Thyroid gland (tissue), 4 donors: ENCODE data around the gene NADK2. TPM values are rescaled to one million over a fixed set of nuclear protein-coding genes. Genes with fewer than 3 reads are reported as not detected.
A peak's percentile ranks its signal among the peaks of the same experiment; 100 is the strongest.

Experiments
- DNase-seq, 2 donors: peaks; one replicate each; pipeline ENCODE4 v3.0.0-alpha.2; 2019
- H3K27ac ChIP-seq, 3 donors: fragments of 200-600 bp; sonication (generic); 1 replicate in 2 of 3; 2 replicates in 1 of 3; pipeline ENCODE4 v1.5.1; 2016 to 2019; ENCODE audit warnings: mild to moderate bottlenecking in 1 of 3, moderate library complexity in 1 of 3
- H3K27me3 ChIP-seq: fragments of 200-600 bp; sonication (generic); one replicate; pipeline ENCODE4 v1.5.1; 2019
- H3K36me3 ChIP-seq, 2 donors: fragments of 200-600 bp; sonication (generic); one replicate each; pipeline ENCODE4 v1.5.1; 2016 to 2019
- H3K4me1 ChIP-seq, 2 donors: fragments of 200-600 bp; sonication (generic); one replicate each; pipeline ENCODE4 v1.5.1; 2017 to 2019
- H3K4me3 ChIP-seq, 3 donors: fragments of 200-600 bp; sonication (generic); replicated peaks in 1 of 3; 1 replicate in 2 of 3; 2 replicates in 1 of 3; pipeline ENCODE4 v1.5.1; 2016; ENCODE audit warnings: mild to moderate bottlenecking in 1 of 3
- H3K9me3 ChIP-seq: fragments of 200-600 bp; sonication (generic); one replicate; pipeline ENCODE4 v1.5.1; 2017
- CTCF ChIP-seq, 6 experiments: fragments of 200-600 bp in 3 of 6; fragments of 450-650 bp in 3 of 6; sonication (generic) in 3 of 6; IDR thresholded peaks; one replicate each; pipeline ENCODE4 v1.5.1; 2016 to 2019; ENCODE audit warnings: antibody characterized with exemption in 6 of 6, mild to moderate bottlenecking in 2 of 6, inconsistent platforms in 1 of 6, moderate library complexity in 1 of 6
- POLR2A ChIP-seq, 2 donors: fragments of 450-650 bp; IDR thresholded peaks; one replicate each; pipeline ENCODE4 v1.6.1; 2017; ENCODE audit warnings: antibody characterized with exemption in 2 of 2, mild to moderate bottlenecking in 2 of 2, moderate library complexity in 1 of 2
- WGBS, 2 donors: methylation state at CpG; one replicate each; pipeline ENCODE4 v1.1.5; 2017; 5-methylcytosine and 5-hydroxymethylcytosine counted together
- intact Hi-C: fragments of 100-400 bp; cut with DNase I; formaldehyde crosslinking; loops from one replicate; pipeline ENCODE4 v1.15.1; 2023
- total RNA-seq, 4 donors: library from RNA; depleted of rRNA; stranded (reverse); fragments of >200 nt; gene quantifications; one replicate each; pipeline ENCODE4 v1.2.3, GENCODE V29; 2016

NADK2 gene
- total RNA-seq, 4 donors from 2014 or later, result 28.8 to 47.2 (median 44.4) TPM

- H3K27ac ChIP-seq, result peak overlapping the region in 2 of 3 donors; percentile 15 to 20
- WGBS, 2 donors, result 98 to 100% methylated on average over 1 of the region's 1 CpG
- H3K9me3 ChIP-seq, result no peaks in the 10 kb centered on the region
- intact Hi-C loops, result loop anchor here (10.0 kb wide), 1 partner anchor 75 kb away; the partner anchor contains the start of genes LMBRD2 and SKP2
- TF ChIP-seq CTCF (IDR thresholded peaks at IDR 0.05) (no peak), POLR2A (IDR thresholded peaks at IDR 0.05) (no peak)
- H3K4me3 ChIP-seq, result no peak overlapping the region
- H3K36me3 ChIP-seq, result peaks cover 2 to 3% of the 10 kb centered on the region in 2 donors
- DNase-seq, result no peak
- H3K4me1 ChIP-seq, result peaks cover 17 to 24% of the 10 kb centered on the region in 2 donors
- H3K27me3 ChIP-seq, result no peaks in the 10 kb centered on the region
These were observed 11.5 kb downstream of the NADK2 start for GRCh38 chr5:36230151-36230790.

GRCh38 chr5:36228505-36228904, 13.2 kb downstream of the NADK2 start:
- TF ChIP-seq CTCF (IDR thresholded peaks at IDR 0.05) (no peak), POLR2A (IDR thresholded peaks at IDR 0.05) (no peak)
- peak overlapping the region in 1 of 3 donors; percentile 52 for H3K27ac ChIP-seq
- no peak overlapping the region for H3K4me3 ChIP-seq
- peaks cover 6 to 7% of the 10 kb centered on the region in 2 donors for H3K36me3 ChIP-seq
- no peak for DNase-seq
- no peaks in the 10 kb centered on the region for H3K27me3 ChIP-seq
- 96 to 97% methylated on average over 7 of the region's 7 CpGs for WGBS, 2 donors
- peaks cover 17 to 24% of the 10 kb centered on the region in 2 donors for H3K4me1 ChIP-seq
- no peaks in the 10 kb centered on the region for H3K9me3 ChIP-seq
- intact Hi-C loops, result no loop called here

GRCh38 chr5:36227046-36227445, 14.7 kb downstream of the NADK2 start:
- Histone ChIP-seq H3K4me1 (peaks cover 17 to 24% of the 10 kb centered on the region in 2 donors), H3K27ac (no peak overlapping the region)
- TF ChIP-seq CTCF (IDR thresholded peaks at IDR 0.05), result no peak
- no peak for TF ChIP-seq POLR2A (IDR thresholded peaks at IDR 0.05)

DNA sequence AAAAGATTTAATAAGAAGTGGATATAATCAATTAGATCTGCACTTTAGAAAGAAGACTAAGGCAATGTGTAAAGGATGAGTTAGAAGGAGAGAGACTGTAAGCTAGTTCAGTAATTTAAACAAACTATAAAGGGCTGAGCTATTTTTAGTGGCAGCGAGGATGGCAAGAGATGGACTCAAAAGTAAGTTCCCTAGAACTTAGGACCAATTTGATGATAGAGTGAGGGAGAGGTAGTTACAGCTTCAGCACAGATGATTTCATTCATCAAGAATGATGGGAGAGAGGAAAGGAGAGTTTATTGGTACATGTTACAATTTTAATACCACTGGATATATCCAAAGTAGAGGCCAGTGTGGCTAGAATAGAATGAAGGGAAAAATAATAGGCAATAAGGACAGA, 19.1 kb downstream of the NADK2 start:
- no peak overlapping the region for H3K4me3 ChIP-seq
- peaks cover 5 to 7% of the 10 kb centered on the region in 2 donors for H3K4me1 ChIP-seq
- H3K27ac ChIP-seq, result no peak overlapping the region
- peaks cover 6 to 11% of the 10 kb centered on the region in 2 donors for H3K36me3 ChIP-seq
- intact Hi-C loops, result no loop called here
- WGBS, 2 donors, result 92 to 94% methylated on average over 1 of the region's 1 CpG
- H3K9me3 ChIP-seq, result no peaks in the 10 kb centered on the region
- no peak for DNase-seq
- TF ChIP-seq CTCF (IDR thresholded peaks at IDR 0.05) (no peak), POLR2A (IDR thresholded peaks at IDR 0.05) (no peak)
- H3K27me3 ChIP-seq, result no peaks in the 10 kb centered on the region

More at GRCh38 chr5:36227046-36227445, 14.7 kb downstream of the NADK2 start:
- Histone ChIP-seq H3K36me3 (peaks cover 6 to 7% of the 10 kb centered on the region in 2 donors), H3K4me3 (no peak overlapping the region), H3K27me3 (no peaks in the 10 kb centered on the region), H3K9me3 (no peaks in the 10 kb centered on the region)
- DNase-seq, result no peak
- intact Hi-C loops, result no loop called here

- Histone ChIP-seq H3K27ac (no peak overlapping the region), H3K4me1 (no peaks in the 10 kb centered on the region), H3K4me3 (no peak overlapping the region), H3K36me3 (peaks cover 3 to 6% of the 10 kb centered on the region in 2 donors), H3K9me3 (no peaks in the 10 kb centered on the region), H3K27me3 (no peaks in the 10 kb centered on the region)
- no peak for DNase-seq
- no peak for TF ChIP-seq CTCF (IDR thresholded peaks at IDR 0.05)
- no peak for TF ChIP-seq POLR2A (IDR thresholded peaks at IDR 0.05)
- 97 to 99% methylated on average over 1 of the region's 1 CpG for WGBS, 2 donors
- intact Hi-C loops, result no loop called here
These were observed 23.7 kb downstream of the NADK2 start for GRCh38 chr5:36217988-36218387.
